ACC112 (cell line): Measurements from ENCODE around the gene MED15.
A peak's percentile ranks its signal among the peaks of the same experiment; 100 is the strongest.

ENCODE experiments used
- H2AFZ ChIP-seq: fragments of 200-600 bp; sonication (generic); one replicate; pipeline ENCODE4 v1.6.0; 2017; ENCODE audit warnings: antibody characterized with exemption, low read length; ENCODE audit not compliant: unreplicated experiment
- H3K27ac ChIP-seq: fragments of 200-600 bp; sonication (generic); 2 replicates; pipeline ENCODE4 v1.5.1; 2014; ENCODE audit warnings: low read depth, mild to moderate bottlenecking, antibody characterized with exemption, low read length, moderate library complexity
- H3K27me3 ChIP-seq: fragments of 200-600 bp; sonication (generic); 2 replicates; pipeline ENCODE4 v1.6.1; 2014; ENCODE audit warnings: mild to moderate bottlenecking, antibody characterized with exemption, low read length, moderate library complexity, mixed read lengths; ENCODE audit not compliant: insufficient read depth
- H3K36me3 ChIP-seq: fragments of 200-600 bp; sonication (generic); 2 replicates; pipeline ENCODE4 v1.6.1; 2016; ENCODE audit warnings: mild to moderate bottlenecking, antibody characterized with exemption, low read length, moderate library complexity, mixed read lengths; ENCODE audit not compliant: insufficient read depth
- H3K4me1 ChIP-seq: fragments of 200-600 bp; sonication (generic); one replicate; pipeline ENCODE4 v1.6.1; 2016; ENCODE audit warnings: low read length, mixed read lengths; ENCODE audit not compliant: insufficient read depth, unreplicated experiment, control insufficient read depth
- H3K4me3 ChIP-seq: fragments of 200-600 bp; sonication (generic); 2 replicates; pipeline ENCODE4 v1.5.1; 2014; ENCODE audit warnings: mild to moderate bottlenecking, low read depth, low read length
- H3K79me2 ChIP-seq: fragments of 200-600 bp; sonication (generic); one replicate; pipeline ENCODE4 v1.6.0; 2016; ENCODE audit warnings: low read length; ENCODE audit not compliant: control insufficient read depth, unreplicated experiment, insufficient read depth

MED15 gene

GRCh38 chr22:20511578-20512229, 4.3 kb downstream of the MED15 start:
- Histone ChIP-seq H3K36me3 (no peaks in the 10 kb centered on the region), H3K27ac (no peak overlapping the region), H3K79me2 (peaks cover 87% of the 10 kb centered on the region), H3K4me3 (no peak overlapping the region), H3K4me1 (peaks cover 35% of the 10 kb centered on the region), H3K27me3 (no peaks in the 10 kb centered on the region), H2AFZ (no peak overlapping the region)

- no peak overlapping the region for H3K4me3 ChIP-seq
- peak overlapping the region; percentile 78 for H3K27ac ChIP-seq
- H3K4me1 ChIP-seq, result peaks cover 44% of the 10 kb centered on the region
- no peaks in the 10 kb centered on the region for H3K27me3 ChIP-seq
- H2AFZ ChIP-seq, result no peak overlapping the region
- H3K79me2 ChIP-seq, result peaks cover 88% of the 10 kb centered on the region
- no peaks in the 10 kb centered on the region for H3K36me3 ChIP-seq
Measured at GRCh38 chr22:20514658-20515406, 7.4 kb downstream of the MED15 start.

GRCh38 chr22:20516399-20516798, 9.0 kb downstream of the MED15 start:
- Histone ChIP-seq H3K36me3 (no peaks in the 10 kb centered on the region; the same call in 1 of the 2 replicates), H3K27ac (0 out of 2 replicates have a peak overlapping the region, but pooled peaks have one; percentile 16), H3K4me3 (no peak overlapping the region), H3K27me3 (no peaks in the 10 kb centered on the region), H3K4me1 (peaks cover 38% of the 10 kb centered on the region), H2AFZ (no peak overlapping the region), H3K79me2 (peaks cover 81% of the 10 kb centered on the region)

GRCh38 chr22:20517422-20517821, 10.0 kb downstream of the MED15 start:
- H3K4me3 ChIP-seq, result no peak overlapping the region
- H3K4me1 ChIP-seq, result peaks cover 40% of the 10 kb centered on the region
- peaks cover 79% of the 10 kb centered on the region for H3K79me2 ChIP-seq
- H3K27me3 ChIP-seq, result no peaks in the 10 kb centered on the region
- H3K27ac ChIP-seq, result peak overlapping the region; percentile 49; the same call in 1 of the 2 replicates
- H3K36me3 ChIP-seq, result no peaks in the 10 kb centered on the region; the same call in 1 of the 2 replicates
- no peak overlapping the region for H2AFZ ChIP-seq

GRCh38 chr22:20517841-20518592, 10.6 kb downstream of the MED15 start:
- H3K27ac ChIP-seq, result peak overlapping the region; percentile 90; the same call in 1 of the 2 replicates

GRCh38 chr22:20519558-20519957, 12.1 kb downstream of the MED15 start:
- H2AFZ ChIP-seq, result no peak overlapping the region
- peak overlapping the region; percentile 90 for H3K27ac ChIP-seq
- H3K36me3 ChIP-seq, result no peaks in the 10 kb centered on the region; the same call in 1 of the 2 replicates
- H3K27me3 ChIP-seq, result no peaks in the 10 kb centered on the region
- H3K4me1 ChIP-seq, result peaks cover 55% of the 10 kb centered on the region
- H3K79me2 ChIP-seq, result peaks cover 78% of the 10 kb centered on the region
- H3K4me3 ChIP-seq, result no peak overlapping the region

More at GRCh38 chr22:20517841-20518592, 10.6 kb downstream of the MED15 start:
- H2AFZ ChIP-seq, result no peak overlapping the region
- H3K27me3 ChIP-seq, result no peaks in the 10 kb centered on the region
- H3K79me2 ChIP-seq, result peaks cover 79% of the 10 kb centered on the region
- peaks cover 45% of the 10 kb centered on the region for H3K4me1 ChIP-seq
- no peaks in the 10 kb centered on the region; the same call in 1 of the 2 replicates for H3K36me3 ChIP-seq
- no peak overlapping the region for H3K4me3 ChIP-seq

GRCh38 chr22:20520093-20520511, 12.7 kb downstream of the MED15 start:
- peaks cover 50% of the 10 kb centered on the region for H3K4me1 ChIP-seq
- H3K27me3 ChIP-seq, result no peaks in the 10 kb centered on the region
- peak overlapping the region; percentile 90 for H3K27ac ChIP-seq
- no peak overlapping the region for H2AFZ ChIP-seq
- H3K79me2 ChIP-seq, result peaks cover 79% of the 10 kb centered on the region
- H3K4me3 ChIP-seq, result no peak overlapping the region
- no peaks in the 10 kb centered on the region; the same call in 1 of the 2 replicates for H3K36me3 ChIP-seq

- H3K4me3 ChIP-seq, result no peak overlapping the region
- H3K36me3 ChIP-seq, result no peaks in the 10 kb centered on the region; the same call in 1 of the 2 replicates
- no peak overlapping the region for H2AFZ ChIP-seq
- H3K27me3 ChIP-seq, result no peaks in the 10 kb centered on the region
- peak overlapping the region; percentile 80; the same call in 1 of the 2 replicates for H3K27ac ChIP-seq
- peaks cover 66% of the 10 kb centered on the region for H3K79me2 ChIP-seq
- H3K4me1 ChIP-seq, result peaks cover 50% of the 10 kb centered on the region
Measured at GRCh38 chr22:20522134-20523004, 15.0 kb downstream of the MED15 start.

GRCh38 chr22:20523086-20523983, 15.9 kb downstream of the MED15 start:
- H3K4me3 ChIP-seq, result no peak overlapping the region
- peaks cover 64% of the 10 kb centered on the region for H3K79me2 ChIP-seq
- peaks cover 48% of the 10 kb centered on the region for H3K4me1 ChIP-seq
- H3K27me3 ChIP-seq, result no peaks in the 10 kb centered on the region
- no peaks in the 10 kb centered on the region; the same call in 1 of the 2 replicates for H3K36me3 ChIP-seq
- peak overlapping the region; percentile 80 for H3K27ac ChIP-seq
- H2AFZ ChIP-seq, result no peak overlapping the region
